ENCODE data around the gene FXYD1.
"Not testable (repeated sequence)": the region's sequence is repeated elsewhere in the genome, so short reads cannot be mapped to it uniquely, and the experiment has no call there.

Gene FXYD1

DNA sequence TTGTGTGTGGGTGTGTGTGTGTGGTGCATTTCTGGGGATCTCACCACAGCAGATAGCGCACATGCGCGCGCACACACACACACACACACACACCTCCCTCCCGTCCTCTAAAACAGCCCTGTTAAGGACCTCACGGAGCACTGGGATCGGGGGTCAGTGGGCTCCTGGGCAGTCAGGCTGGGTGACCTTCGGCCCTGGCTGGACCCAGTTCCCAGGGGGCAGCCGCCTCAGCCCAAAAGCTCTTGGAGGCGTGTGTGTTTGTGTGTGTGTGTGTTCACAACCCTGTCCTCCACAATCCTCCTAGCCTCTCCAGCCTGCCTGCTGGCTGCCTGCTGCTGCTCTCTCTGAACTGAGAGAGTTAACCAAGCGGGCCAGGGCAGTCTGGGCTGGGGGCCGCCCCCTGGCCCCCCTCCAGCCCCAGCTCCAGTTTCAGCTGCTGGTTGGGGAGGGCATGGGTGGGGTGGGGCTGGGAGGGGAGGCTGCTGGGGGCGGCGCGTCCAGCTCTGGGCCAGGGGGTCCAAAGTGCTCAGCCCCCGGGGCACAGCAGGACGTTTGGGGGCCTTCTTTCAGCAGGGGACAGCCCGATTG lies at the start of gene FXYD1:
TSS of gene FXYD1 (plus strand) at position 520 of the 588 bp plus-strand sequence. CDS start 1,256 bp downstream, outside the sequence.
- DNase-seq: no peak

DNA sequence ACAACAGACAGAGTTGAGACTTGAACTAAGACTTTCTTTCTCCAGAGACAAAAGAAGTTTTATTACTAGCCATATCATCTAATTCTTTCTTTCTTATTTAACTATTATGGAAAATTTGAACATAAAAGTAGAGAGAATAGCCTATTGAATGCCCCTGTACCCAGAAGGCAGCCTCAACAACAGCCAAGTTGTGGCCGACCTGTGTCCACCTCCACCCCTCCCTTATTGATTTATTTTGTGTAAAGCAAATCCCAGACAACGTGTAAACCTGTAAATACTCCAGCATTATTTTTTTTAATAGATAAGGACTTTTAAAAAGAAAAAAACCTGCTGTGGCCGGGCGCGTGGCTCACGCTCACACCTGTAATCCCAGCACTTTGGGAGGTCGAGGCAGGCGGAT lies 49.1 kb upstream of the FXYD1 start:
- DNase-seq: no peak

DNA sequence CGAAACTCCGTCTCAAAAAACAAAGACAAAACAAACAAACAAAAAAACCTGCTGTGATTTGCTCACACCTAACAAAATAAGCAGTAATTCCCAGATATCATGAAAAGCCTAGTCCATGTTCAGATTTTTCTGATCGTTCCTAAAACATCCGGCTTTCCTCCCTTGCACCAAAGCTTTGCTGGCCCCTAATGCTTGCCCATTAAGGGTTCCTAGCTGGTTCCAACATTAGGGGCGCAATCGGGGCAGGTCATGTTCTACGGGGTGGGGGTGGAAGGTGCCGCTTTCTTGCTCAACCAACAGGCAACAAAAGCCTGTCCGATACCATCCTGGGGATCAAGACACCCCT lies 48.5 kb upstream of the FXYD1 start:
- DNase-seq: no peak

DNA sequence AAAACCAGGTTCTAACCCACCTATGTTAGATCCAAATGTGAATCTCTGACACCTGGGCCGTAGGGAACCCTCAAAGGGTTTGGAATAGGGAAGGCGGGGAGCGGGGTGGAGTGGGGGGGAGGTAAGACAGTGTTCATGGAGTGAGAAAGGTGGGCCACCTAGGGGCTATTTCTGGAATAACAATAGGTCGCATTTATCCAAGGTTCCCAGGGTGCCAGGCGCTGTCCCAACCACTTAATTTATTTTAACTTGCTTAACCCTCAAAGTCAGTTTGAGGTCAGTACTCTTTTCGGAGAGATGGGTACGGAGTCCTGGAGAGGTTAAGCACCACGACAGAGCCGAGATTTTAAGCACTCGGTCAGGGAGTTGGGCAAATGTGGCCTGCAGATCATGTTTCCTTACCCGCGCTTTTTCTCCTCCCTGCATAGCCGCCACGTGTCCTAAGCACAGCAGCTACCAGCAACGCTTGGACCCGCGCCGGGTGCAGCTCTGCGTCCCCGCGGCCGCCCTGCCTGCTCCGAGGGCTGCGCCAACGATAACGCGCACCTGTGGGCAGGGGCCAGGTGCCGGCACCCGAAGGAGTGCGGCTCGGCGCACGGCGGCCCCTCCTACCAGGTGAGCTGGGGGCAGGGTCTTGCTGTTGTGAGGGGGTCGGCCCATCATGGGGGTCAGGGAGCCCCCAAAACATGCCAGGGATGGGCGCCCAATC lies 48.0 kb upstream of the FXYD1 start:
- DNase-seq: peak; percentile 66 to 79

DNA sequence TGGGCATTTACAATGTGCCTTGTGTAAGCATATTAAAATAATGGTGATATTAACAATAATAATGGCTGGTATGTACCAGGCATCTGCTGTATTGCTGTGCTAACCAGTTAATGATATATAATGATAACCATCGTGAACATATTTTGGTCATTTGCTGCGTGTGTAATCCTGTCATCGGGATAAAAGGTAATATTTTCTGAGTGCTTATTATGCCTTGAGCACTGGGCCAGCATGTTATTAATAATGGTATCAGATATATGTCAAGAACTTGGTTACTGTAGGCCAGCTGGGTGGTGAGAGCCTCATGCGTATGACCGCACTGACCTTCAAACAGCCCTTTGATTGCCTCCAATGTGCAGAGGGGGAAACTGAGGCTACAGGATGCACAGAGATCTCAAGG lies 45.2 kb upstream of the FXYD1 start:
- no peak for DNase-seq

DNA sequence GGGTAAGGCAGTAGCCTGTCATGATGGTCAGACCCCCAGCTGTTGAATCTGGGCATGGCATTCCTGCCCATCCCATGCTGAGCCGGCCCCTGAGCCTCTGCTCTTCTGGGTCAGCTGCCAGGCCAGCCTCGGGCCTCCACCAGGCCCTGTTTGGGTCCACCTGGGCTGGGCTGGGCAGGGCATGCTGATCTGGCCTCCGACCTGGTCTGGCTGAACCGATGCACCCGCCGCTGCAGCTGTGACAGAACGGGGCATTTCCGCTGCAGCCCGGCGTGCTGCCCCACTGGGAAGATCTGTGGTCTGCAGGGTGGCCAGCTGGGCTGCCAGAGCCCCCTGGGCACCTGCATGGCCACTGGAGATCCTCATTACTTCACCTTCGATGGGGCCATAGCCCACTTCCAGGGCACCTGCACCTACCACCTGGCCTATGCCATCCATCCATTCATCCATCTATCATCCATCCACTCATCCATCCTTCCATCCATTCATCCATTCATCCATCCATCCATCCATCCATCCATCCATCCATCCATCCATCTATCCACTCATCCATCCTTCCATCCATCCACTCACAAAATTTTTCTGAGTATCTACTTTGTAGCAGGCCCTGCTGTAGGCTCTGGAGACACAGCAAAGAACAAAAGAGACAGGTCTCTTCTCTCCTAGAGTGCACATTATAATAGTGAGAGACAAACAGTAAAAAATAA lies 44.5 kb upstream of the FXYD1 start:
- DNase-seq: no peak

DNA sequence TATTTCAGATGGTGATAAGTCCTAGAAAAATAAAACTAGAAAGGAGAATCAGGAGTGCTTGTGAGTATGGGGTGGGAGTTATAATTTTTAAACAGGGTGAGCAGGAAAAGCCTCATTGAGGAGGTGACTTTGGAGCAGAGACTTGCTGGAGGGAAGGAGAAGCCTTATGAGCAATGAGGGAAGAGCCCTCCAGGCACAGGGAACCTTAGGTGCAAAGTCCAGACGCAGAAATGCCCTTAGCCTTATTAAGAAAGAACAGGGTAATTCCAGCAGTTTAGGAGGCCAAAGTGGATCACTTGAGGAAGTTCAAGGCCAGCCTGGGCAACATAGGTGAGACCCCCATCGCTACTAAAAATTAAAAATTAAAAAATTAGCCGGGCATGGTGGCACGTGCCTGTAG lies 44.0 kb upstream of the FXYD1 start:
- DNase-seq: no peak

DNA sequence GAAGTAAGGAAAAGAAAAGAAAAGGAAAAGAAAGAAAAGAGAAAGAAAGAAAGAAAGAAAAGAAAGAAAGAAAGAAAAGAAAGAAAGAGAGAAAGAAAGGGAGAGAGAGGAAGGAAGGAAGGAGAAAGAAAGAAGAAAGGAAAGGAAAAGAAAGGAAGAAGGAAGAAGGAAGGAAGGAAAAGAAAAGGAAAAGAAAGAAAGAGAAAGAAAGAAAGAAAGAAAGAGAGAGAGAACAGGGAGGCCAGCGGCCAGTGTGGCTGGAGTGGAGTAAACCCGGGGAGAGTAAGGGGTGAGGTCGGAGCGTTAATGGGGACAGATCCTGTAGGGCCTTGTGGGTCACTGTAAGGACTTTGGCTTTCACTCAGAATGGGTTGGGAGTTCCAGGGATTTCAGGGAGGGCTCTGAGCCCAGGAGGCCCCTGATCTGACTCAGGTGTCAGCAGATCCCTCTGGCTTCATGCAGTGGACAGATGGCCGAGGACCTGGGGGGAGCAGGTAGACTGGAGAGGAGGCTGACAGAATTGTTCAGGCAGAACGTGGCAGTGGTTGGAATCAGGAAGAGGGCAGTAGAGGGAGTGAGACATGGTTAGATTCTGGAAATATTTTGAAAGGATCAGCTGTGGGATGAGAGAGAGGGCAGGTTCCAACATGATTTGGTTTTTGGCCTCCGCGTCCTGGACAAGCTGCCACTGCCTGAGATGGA lies 42.8 kb upstream of the FXYD1 start:
- peak; percentile 58 to 81 for DNase-seq

DNA sequence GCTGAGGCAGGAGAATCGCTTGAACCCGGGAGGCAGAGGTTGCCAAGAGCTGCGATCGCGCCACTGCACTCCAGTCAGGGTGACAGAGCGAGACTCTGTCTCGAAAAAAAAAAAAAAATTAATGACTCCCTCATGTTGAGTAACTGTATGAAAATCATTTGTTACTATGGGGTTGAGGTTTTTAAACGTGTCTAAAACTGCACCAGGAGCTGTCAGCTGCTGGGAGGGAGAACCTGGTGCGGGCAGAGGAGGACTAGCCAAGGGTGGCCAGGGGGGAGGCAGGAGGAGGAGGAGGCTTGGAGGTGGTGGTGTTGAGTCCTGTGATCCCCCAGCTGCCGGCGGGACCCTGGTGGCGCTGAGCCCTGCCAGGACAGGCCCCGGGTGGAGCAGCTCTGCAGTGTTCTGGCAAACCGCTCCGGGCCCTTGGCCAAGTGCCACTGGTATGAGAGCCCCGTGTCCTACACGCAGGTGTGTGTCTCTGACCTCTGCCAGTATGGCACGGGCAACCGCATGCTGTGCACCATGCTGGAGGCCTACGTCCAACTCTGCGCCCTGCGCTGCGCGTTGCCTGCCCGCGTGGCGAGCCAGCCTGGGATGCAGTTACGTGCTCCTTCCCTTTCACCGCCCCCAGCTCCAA lies 40.1 kb upstream of the FXYD1 start:
- DNase-seq: no peak

DNA sequence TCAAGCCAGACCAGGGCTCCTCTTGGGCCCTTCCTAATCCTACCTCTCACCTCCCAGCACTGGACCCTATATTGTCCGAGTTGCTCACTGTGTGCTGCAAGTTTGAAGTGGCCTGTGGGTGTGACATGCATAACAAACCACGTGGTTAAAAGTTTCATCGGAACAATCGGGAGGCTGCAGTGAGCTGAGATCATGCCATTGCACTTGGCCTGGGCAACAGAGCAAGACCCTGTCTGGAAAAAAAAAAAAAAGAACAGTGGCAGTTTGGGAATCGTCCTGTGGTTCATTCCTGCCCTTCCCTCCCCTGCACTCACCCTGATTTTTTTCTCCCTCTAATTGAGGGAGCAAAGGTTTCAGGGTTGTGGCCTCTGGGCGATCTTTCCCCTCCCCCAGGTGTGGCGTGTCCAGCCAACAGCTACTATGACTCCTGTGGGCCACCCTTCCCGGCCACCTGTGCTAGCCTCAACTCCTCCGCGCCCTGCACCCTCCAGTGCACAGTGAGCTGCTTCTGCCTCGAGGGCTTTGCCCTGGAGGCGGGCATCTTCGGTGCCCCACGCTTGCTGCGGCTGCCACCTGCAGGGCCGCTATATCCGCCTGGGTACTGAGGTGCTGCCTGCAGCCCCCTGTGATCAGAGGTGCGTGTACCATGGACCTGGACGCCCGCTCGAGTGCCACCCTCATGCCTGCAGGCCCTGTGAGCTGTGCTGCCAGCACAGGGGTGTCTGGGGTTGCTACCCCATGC lies 39.3 kb upstream of the FXYD1 start:
- DNase-seq: no peak

DNA sequence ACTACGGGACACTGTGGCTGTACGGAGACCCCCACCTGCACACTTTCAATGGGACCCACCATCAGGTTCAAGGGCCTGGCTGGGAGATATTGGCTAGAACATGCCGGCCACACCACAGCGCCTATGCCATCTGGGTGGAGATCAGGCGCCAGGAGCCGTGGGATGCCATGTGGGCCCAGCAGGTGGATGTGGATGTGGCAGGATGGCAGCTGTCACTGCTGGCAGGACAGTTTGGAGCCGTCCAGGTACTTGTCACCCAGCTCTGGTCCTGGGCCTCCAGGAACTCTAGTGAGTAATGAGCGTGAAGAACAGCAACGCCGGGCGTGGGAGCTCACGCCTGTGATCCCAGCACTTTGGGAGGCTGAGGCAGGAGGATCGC lies 38.7 kb upstream of the FXYD1 start:
- DNase-seq: peak in 1 of 2 experiments; percentile 23

DNA sequence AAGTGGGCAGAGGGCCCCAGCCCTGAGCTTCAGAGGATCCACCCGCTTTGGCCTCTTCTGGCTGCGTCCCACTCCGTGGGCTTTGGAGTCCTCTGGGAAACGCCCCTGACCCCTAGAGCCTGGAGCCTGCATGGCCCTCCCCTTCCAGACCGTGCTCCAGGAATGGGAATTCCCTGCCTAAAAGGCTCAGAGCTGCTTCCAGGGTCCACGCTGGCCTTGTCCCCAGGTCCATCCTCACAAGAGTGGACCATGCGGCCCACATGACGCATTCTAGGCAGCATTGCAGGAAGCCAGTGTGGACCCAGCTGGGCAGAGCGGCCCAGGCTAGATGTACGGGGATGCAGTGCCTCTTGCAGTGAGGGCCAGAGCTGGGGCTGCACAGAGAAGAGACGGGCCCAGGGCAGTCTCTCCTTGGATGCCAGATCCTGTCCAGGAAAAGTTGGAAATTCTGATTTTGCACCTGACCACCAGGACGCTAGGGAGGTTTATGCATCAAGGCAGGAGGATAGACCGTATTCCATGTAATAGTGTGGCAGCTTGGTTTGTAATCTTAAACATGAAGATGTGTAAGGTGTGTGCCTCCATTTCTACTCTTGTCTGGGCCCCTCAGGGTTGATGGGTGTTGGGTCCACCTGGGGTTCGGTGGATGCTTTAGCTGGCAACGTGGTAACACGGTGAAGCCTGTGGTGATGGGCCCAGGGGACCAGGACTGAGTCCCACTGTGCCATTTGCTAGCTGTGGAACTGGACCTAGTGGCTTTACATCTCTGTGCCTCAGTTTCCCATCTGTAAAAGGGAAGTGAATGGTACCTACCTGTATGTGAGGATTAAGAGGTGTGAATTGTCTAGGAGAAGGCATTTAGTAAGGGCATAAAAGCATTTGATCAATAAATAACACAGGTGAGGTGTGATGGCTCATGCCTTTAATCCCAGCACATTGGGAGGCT lies 37.8 kb upstream of the FXYD1 start:
- DNase-seq: no peak

DNA sequence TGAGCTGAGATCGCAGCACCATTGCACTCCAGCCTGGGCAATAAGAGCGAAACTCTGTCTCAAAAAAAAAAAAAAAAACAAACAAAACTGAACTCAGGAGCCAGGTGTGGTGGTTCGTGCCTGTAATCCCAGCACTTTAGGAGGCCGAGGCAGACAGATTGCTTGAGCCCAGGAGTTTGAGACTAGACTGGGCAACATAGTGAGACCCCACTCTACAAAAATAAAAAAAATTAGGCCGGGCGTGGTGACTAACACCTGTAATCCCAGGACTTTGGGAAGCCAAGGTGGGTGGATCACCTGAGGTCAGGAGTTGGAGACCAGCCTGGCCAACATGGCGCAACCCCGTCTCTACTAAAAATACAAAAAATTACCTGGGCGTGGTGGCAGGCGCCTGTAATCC lies 36.7 kb upstream of the FXYD1 start:
- DNase-seq: not testable (repeated sequence)

DNA sequence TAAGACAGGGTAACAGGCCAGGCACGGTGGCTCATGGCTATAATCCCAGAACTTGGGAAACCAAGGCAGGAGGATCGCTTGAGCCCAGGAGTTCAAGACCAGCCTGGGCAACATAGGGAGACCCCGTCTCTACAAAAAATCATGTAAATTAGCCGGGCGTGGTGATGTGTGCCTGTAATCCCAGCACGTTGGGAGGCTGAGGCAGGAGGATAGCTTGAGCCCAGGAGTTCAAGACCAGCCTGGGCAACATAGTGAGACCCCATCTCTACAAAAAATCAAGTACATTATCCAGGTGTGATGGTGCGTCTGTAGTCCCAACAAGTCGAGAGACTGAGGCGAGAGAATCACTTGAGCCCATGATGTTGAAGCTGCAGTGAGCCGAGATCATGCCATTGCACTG lies 35.0 kb upstream of the FXYD1 start:
- not testable (repeated sequence) for DNase-seq

DNA sequence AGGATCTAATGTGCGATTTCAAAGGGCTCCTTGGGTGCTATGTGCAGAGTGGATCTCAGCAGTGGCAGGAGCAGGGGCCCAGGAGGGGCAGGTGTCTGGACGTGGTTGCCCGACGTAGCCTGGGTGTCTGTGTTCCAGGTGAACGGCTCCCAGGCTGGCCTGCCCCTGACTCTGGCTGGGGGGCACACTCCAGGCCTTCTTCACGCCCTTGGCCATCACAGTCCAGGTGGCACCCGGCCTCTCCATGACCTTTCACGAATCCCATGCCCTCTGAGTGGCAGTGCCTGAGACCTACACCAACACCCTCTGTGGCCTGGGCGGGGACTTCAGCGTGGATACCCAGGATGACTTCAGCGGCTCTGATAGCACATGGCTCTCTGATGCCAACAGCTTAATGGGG lies 34.3 kb upstream of the FXYD1 start:
- no peak for DNase-seq

DNA sequence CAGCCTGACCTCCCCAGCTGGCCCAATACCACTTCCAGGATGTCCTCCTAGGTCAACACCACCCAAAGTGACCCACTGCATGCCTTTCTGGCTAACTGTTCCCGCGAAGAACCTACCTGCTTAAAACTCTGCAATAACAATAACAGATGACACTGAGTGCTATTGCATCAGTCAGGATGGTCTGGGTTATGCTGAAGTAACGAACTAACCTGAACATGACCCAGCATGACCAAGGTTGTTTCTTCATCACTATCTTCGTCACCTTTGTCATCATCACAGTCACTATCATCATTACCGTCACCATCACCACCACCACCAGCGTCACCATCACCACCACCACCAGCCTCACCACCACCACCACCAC lies 33.6 kb upstream of the FXYD1 start:
- no peak for DNase-seq

DNA sequence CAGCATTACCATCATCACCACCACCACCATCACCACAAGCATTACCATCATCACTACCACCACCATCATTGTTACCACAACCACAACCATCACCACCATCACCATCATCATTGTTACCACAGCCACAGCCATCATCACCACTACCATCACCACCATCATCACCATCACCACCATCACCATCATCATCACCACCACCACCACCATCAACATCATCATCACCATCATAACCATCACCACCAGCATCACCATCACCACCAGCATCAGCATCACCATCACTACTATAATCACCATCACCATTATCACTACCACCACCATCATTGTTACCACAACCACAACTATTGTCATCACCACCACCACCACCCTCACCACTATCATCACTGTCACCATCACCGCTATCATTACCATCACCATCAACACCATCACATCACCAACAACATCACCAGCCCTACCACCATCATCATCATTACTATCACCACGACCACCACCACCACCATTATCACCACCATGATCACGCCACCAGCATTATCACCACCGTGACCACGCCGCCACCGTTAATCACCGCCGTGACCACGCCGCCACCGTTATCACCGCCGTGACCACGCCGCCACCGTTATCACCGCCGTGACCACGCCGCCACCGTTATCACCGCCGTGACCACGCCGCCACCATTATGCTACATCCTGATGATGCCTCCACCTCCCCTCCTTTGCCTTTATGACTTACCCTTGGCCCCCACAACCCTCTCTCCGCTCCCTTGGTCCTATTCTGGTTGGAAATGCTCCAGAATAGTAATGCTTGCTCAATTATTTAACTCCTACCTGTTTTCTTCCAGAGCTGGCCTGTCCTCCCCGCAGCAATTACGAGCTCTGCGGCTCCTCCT lies 33.0 kb upstream of the FXYD1 start:
- DNase-seq: no peak

DNA sequence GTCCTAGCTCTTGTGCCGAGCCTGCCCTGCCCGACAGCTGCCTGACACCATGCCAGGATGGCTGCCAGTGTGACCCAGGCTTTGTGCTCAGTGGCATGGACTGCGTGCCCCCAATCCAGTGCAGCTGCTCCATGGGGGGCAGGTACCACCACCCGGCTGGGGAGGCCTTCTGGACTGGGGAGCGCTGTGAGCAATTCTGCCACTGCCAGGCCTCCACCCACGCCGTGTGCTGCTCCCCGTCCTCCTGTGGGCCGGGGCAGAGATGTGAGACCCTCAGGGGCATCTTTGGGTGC lies 32.4 kb upstream of the FXYD1 start:
- DNase-seq: no peak

DNA sequence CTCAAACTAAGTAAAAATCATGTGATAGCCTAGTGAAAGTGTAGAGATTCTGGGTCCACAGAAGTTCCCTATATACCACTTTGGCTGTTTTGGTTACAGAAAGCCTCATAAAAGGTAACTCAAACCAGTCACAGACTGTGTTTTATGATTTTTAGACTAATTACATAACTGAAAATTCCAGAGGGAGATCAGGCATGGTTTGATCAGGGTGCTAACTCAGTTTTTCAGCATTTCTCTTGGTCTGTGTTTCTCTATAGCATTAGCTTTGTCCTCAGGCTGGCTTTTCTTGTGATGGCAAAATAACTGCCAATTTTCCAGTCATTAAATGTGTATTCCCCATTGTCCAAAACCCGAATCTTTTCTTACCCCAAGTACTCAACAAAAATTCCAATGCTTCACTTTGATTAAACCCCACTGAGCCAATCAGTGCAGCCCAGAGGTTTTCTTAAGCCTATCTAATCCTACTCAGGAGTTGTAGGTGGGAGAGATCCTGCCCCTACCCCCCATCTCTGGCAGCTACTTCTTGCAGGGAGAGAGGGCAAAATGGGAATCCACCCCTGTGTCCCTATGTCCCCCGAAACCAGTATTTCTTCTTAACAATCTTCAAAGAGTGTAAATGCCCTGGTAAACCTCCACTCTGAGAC lies 31.6 kb upstream of the FXYD1 start:
- no peak for DNase-seq

DNA sequence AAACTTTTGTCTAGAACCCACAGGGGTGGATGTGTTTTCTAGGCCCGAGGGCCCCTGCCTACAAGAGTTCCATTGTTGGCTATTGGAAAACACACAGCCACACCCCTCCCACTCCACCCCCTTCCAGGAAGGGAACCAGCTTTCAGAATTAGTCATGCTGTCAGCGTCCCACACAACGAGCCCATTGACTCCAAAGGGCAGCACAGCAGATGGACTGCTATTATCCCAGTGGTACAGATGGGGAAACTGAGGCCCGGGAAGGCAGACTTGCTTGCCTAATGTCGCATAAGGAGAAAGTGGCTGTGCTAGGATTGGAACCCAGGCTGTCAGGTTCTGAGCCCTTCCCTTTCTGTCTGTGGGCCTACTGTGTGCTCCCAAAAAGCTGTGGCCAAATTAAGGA lies 31.1 kb upstream of the FXYD1 start:
- no peak for DNase-seq
